GM12878 (cell line): Measurements from ENCODE around the gene CBFB. TPM values are rescaled to one million over a fixed set of nuclear protein-coding genes. Genes with fewer than 3 reads are reported as not detected.

Experiments
- ATAC-seq: fragments of 200-7000 bp; cut with Tn5 transposase; 3 replicates; pipeline ENCODE4 v1.9.1; 2020; ENCODE audit warnings: mild to moderate bottlenecking, moderate library complexity
- BruUV-seq: library from RNA; stranded (reverse); fragments of 400-500 nt; replicated peaks from 2 replicates; lab custom pipeline; 2021; lab: Mats Ljungman, UMichigan
- CTCF ChIA-PET: fragments of 300-600 bp; sonication (Branson Sonifier 250); formaldehyde crosslinking; extraction: SDS; loops from one replicate; lab custom pipeline; 2021; ENCODE audit warnings: inconsistent platforms; lab: Yijun Ruan, JAX
- POLR2A ChIA-PET: fragments of 350-600 bp; formaldehyde crosslinking; extraction: SDS; loops from one replicate; lab custom pipeline; 2021; ENCODE audit warnings: inconsistent platforms; lab: Charles Lee
- RAD21 ChIA-PET: fragments of 300-600 bp; sonication (Branson Sonifier 250); formaldehyde crosslinking; loops from one replicate; lab custom pipeline; 2023; ENCODE audit warnings: antibody characterized with exemption; ENCODE audit not compliant: unreplicated experiment; lab: Charles Lee
- SMC1A ChIA-PET: fragments of 300-600 bp; sonication (Branson Sonifier 250); formaldehyde crosslinking; loops from one replicate; lab custom pipeline; 2023; ENCODE audit not compliant: unreplicated experiment, uncharacterized antibody; lab: Charles Lee
- DNase-seq: peaks from one replicate; pipeline ENCODE4 v3.0.0-alpha.2; 2011; ENCODE audit warnings: low read depth, low spot score
- FAIRE-seq: peaks from 3 replicates; lab custom pipeline; 2011; peaks lifted over from hg19 to GRCh38; lab: Jason Lieb, UNC
- H2AFZ ChIP-seq: 2 replicates; pipeline ENCODE4 v1.6.0; 2011; ENCODE audit warnings: low read depth, low read length, control low read depth; ENCODE audit not compliant: control insufficient read depth
- H3K27ac ChIP-seq: 2 replicates; pipeline ENCODE4 v1.5.1; 2011; ENCODE audit warnings: control low read depth; ENCODE audit not compliant: control insufficient read depth, insufficient read depth
- H3K27me3 ChIP-seq, 2 experiments: replicated peaks in 1 of 2; 2 replicates each; pipeline versions ENCODE4 v1.6.0 to v1.6.1; 2011; ENCODE audit warnings: low read length in 1 of 2; ENCODE audit not compliant: control insufficient read depth in 2 of 2, insufficient read depth in 2 of 2
- H3K36me3 ChIP-seq, 2 experiments: 2 replicates each; pipeline ENCODE4 v1.5.1; 2011; ENCODE audit warnings: low read length in 1 of 2; ENCODE audit not compliant: control insufficient read depth in 2 of 2, insufficient read depth in 2 of 2
- H3K4me1 ChIP-seq: 2 replicates; pipeline ENCODE4 v1.6.1; 2011; ENCODE audit warnings: mild to moderate bottlenecking, low read length, moderate library complexity, mixed read lengths; ENCODE audit not compliant: control insufficient read depth, insufficient read depth
- H3K4me2 ChIP-seq: 2 replicates; pipeline ENCODE4 v1.6.0; 2011; ENCODE audit warnings: control low read depth; ENCODE audit not compliant: control insufficient read depth, insufficient read depth
- H3K4me3 ChIP-seq: fragments of 200-600 bp; sonication (generic); 2 replicates; pipeline ENCODE4 v1.5.1; 2016
- H3K79me2 ChIP-seq: 2 replicates; pipeline ENCODE4 v1.6.0; 2011; ENCODE audit warnings: low read length; ENCODE audit not compliant: control insufficient read depth, insufficient read depth
- H3K9ac ChIP-seq: 2 replicates; pipeline ENCODE4 v1.8.0; 2011; ENCODE audit warnings: low read length, control low read depth, mixed read lengths; ENCODE audit not compliant: control insufficient read depth, insufficient read depth
- H3K9me3 ChIP-seq: replicated peaks from 3 replicates; pipeline ENCODE4 v1.5.1; 2011; ENCODE audit warnings: mild to moderate bottlenecking, low read length; ENCODE audit not compliant: control insufficient read depth, insufficient read depth
- H4K20me1 ChIP-seq: 2 replicates; pipeline ENCODE4 v1.6.0; 2011; ENCODE audit not compliant: control insufficient read depth, insufficient read depth
- ATF2 ChIP-seq: IDR thresholded peaks from 2 replicates; pipeline ENCODE4 v1.6.1; 2012; ENCODE audit warnings: low read length, inconsistent platforms
- CTCF ChIP-seq, 3 experiments: IDR thresholded peaks in 2 of 3; conservative IDR thresholded peaks in 1 of 3; 2 replicates each; pipeline ENCODE4 v1.5.1; 2011; ENCODE audit warnings: low read depth in 3 of 3, low read length in 3 of 3, mild to moderate bottlenecking in 3 of 3, control low read depth in 2 of 3, moderate library complexity in 2 of 3, inconsistent platforms in 1 of 3, mixed read lengths in 1 of 3; ENCODE audit not compliant: control insufficient read depth in 2 of 3, insufficient read depth in 1 of 3; ENCODE audit errors: extremely low read depth in 1 of 3
- MTA3 ChIP-seq: IDR thresholded peaks from 2 replicates; pipeline ENCODE4 v1.6.1; 2012; ENCODE audit warnings: low read length, inconsistent platforms, borderline replicate concordance
- MXI1 ChIP-seq: fragments of 150-350 bp; IDR thresholded peaks from 2 replicates; pipeline ENCODE4 v1.6.1; 2011; ENCODE audit warnings: low read depth, mild to moderate bottlenecking, inconsistent platforms, low read length, improper control_type of control experiment
- RAD21 ChIP-seq: IDR thresholded peaks from 2 replicates; pipeline ENCODE4 v1.6.1; 2011; ENCODE audit warnings: mild to moderate bottlenecking, low read depth, low read length, moderate library complexity; ENCODE audit not compliant: insufficient read depth
- RELB ChIP-seq: fragments of 450-650 bp; IDR thresholded peaks from 2 replicates; pipeline ENCODE4 v1.6.1; 2017; ENCODE audit warnings: low read depth, mild to moderate bottlenecking, moderate library complexity
- RFX5 ChIP-seq: IDR thresholded peaks from 2 replicates; pipeline ENCODE4 v1.6.1; 2011; ENCODE audit warnings: low read depth, low read length, improper control_type of control experiment
- TBL1XR1 ChIP-seq: IDR thresholded peaks from 2 replicates; pipeline ENCODE4 v1.6.1; 2012; ENCODE audit warnings: low read depth, low read length, improper control_type of control experiment
- ZZZ3 ChIP-seq: IDR thresholded peaks from 2 replicates; pipeline ENCODE4 v1.6.1; 2011; ENCODE audit warnings: low read depth; ENCODE audit not compliant: control insufficient read depth, insufficient read length
- WGBS: methylation state at CpG from one replicate; pipeline ENCODE4 v1.1.6; 2016; ENCODE audit warnings: low lambda C conversion rate; ENCODE audit not compliant: insufficient replicate concordance, insufficient coverage; ENCODE audit errors: missing lambda C conversion rate; 5-methylcytosine and 5-hydroxymethylcytosine counted together
- in situ Hi-C: fragments of 300-500 bp; cut with MboI; formaldehyde crosslinking; loops from 9 replicates; pipeline ENCODE4 v1.14.3; 2018; ENCODE audit warnings: mixed read lengths
- intact Hi-C: fragments of 100-400 bp; cut with micrococcal nuclease; formaldehyde crosslinking; loops from one replicate; pipeline ENCODE4 v1.14.2; 2022; ENCODE audit not compliant: unreplicated experiment
- polyA plus RNA-seq, 11 experiments: library from polyadenylated mRNA; depleted of rRNA in 4 of 11; unstranded in 6 of 11; stranded (reverse) in 5 of 11; fragments of >200 nt; fragmentation: Nextera tagmentation in 4 of 11; fragmentation: Illumina TruSeq in 1 of 11; extraction: Ambion mirVana in 4 of 11; extraction: Trizol in 1 of 11; gene quantifications; 1 replicate in 1 of 11; 2 replicates in 10 of 11; pipeline versions ENCODE4 v1.2.1 to v1.2.3, GENCODE V29; 2011 to 2016; ENCODE audit warnings: inconsistent platforms in 2 of 11, missing spikeins in 2 of 11, low read depth in 1 of 11
- total RNA-seq, 4 experiments: library from RNA; depleted of rRNA in 3 of 4; stranded (reverse); fragments of >200 nt in 3 of 4; fragmentation: Illumina TruSeq in 1 of 4; extraction: Trizol in 1 of 4; gene quantifications; 2 replicates each; pipeline versions ENCODE4 v1.2.1 to v1.2.3, GENCODE V29; 2013 to 2021

CBFB gene
- total and polyA plus RNA-seq, 10 of the 15 experiments (the other 5 are each of a cell fraction or from before 2014, with no cell fraction given): 25.3 to 83.8 (median 65.7) TPM

GRCh38 chr16:67145746-67146145 lies 116.8 kb downstream of the CBFB start (continued):
- no peak for TF ChIP-seq RELB
- TF ChIP-seq, all 136 proteins: peak for 0

- WGBS: 72% methylated on average over 7 of the region's 7 CpGs
- ChIA-PET POLR2A (interaction anchor here (0.6 kb wide), 1 partner anchor 11 kb away, joined by 4 read pairs; no protein-coding TSS in a partner anchor), CTCF (interaction anchor here (1.4 kb wide), 1 partner anchor 135 kb away, joined by 6 read pairs; no protein-coding TSS in a partner anchor), SMC1A (no interaction called here), RAD21 (interaction anchor here (0.8 kb wide), 1 partner anchor 129 kb away, joined by 4 read pairs; no protein-coding TSS in a partner anchor)
- ATAC-seq: no peak
- Histone ChIP-seq H3K36me3 (peaks cover 27 to 30% of the 10 kb centered on the region in 2 experiments; a peak in 3 of 4 replicates), H3K4me1 (no peaks in the 10 kb centered on the region; the same call in 1 of the 2 replicates), H3K27me3 (no peaks in the 10 kb centered on the region), H3K4me3 (no peak overlapping the region), H4K20me1 (no peaks in the 10 kb centered on the region), H2AFZ (no peak overlapping the region), H3K27ac (no peak overlapping the region), H3K4me2 (no peak overlapping the region), H3K9me3 (no peaks in the 10 kb centered on the region), H3K9ac (no peak overlapping the region), H3K79me2 (no peaks in the 10 kb centered on the region)
- TF ChIP-seq RFX5 (no peak), MXI1 (no peak), MTA3 (no peak), RAD21 (peak; percentile 17; the same call in 1 of the 2 replicates), ZZZ3 (no peak), ATF2 (no peak), CTCF (IDR thresholded peaks at IDR 0.05 in 2 of 3, conservative IDR thresholded peaks at IDR 0.05 in 1 of 3; ENCODE audit: control insufficient read depth in 2 of 3, extremely low read depth in 1 of 3, insufficient read depth in 1 of 3, low read depth in 3 of 3, low read length in 3 of 3) (peak in 1 of 3 experiments; percentile 17; a peak in 1 of 6 replicates), TBL1XR1 (no peak)
- no peak for FAIRE-seq
- in situ Hi-C loops: no loop called here
- no peak for DNase-seq
- intact Hi-C loops: no loop called here
- no TSS peak for BruUV-seq
These were observed 117.8 kb downstream of the CBFB start for GRCh38 chr16:67146523-67147357.
